Activated CD4-positive, alpha-beta memory T cell treated with anti-CD3 and anti-CD28 coated beads for 36 hours (primary cell): Measurements from ENCODE around the gene WRAP73. TPM values are rescaled to one million over a fixed set of nuclear protein-coding genes. Genes with fewer than 3 reads are reported as not detected.
A peak's percentile ranks its signal among the peaks of the same experiment; 100 is the strongest.

Experiments used
- CTCF ChIA-PET: fragments of 350-600 bp; sonication (Branson Sonifier 250); formaldehyde crosslinking; loops from one replicate; lab custom pipeline; 2021; ENCODE audit warnings: antibody characterized with exemption, inconsistent platforms; lab: Charles Lee
- POLR2A ChIA-PET: fragments of 350-600 bp; sonication (Branson Sonifier 250); formaldehyde crosslinking; loops from one replicate; lab custom pipeline; 2021; ENCODE audit warnings: antibody characterized with exemption; lab: Charles Lee
- DNase-seq: peaks from one replicate; pipeline ENCODE4 v3.0.0-alpha.2; 2020
- H3K27ac Mint-ChIP-seq: one replicate; pipeline ENCODE4 v1.8.0; 2021; ENCODE audit warnings: mixed read lengths
- H3K27me3 Mint-ChIP-seq: one replicate; pipeline ENCODE4 v1.8.0; 2021; ENCODE audit warnings: mixed read lengths
- H3K36me3 Mint-ChIP-seq: one replicate; pipeline ENCODE4 v1.8.0; 2021; ENCODE audit warnings: mixed read lengths
- H3K4me1 Mint-ChIP-seq: one replicate; pipeline ENCODE4 v1.8.0; 2021; ENCODE audit warnings: low read depth, mixed read lengths
- H3K4me3 Mint-ChIP-seq: one replicate; pipeline ENCODE4 v1.8.0; 2021; ENCODE audit warnings: mild to moderate bottlenecking, mixed read lengths
- H3K9me3 Mint-ChIP-seq: one replicate; pipeline ENCODE4 v1.8.0; 2021; ENCODE audit warnings: mixed read lengths
- intact Hi-C: fragments of 100-400 bp; cut with micrococcal nuclease; formaldehyde crosslinking; loops from one replicate; pipeline ENCODE4 v1.15.1; 2023
- total RNA-seq, 2 experiments: library from RNA; stranded (reverse); gene quantifications; one replicate each; pipeline ENCODE4 v1.2.3, GENCODE V29; 2021

WRAP73 gene, protein sequence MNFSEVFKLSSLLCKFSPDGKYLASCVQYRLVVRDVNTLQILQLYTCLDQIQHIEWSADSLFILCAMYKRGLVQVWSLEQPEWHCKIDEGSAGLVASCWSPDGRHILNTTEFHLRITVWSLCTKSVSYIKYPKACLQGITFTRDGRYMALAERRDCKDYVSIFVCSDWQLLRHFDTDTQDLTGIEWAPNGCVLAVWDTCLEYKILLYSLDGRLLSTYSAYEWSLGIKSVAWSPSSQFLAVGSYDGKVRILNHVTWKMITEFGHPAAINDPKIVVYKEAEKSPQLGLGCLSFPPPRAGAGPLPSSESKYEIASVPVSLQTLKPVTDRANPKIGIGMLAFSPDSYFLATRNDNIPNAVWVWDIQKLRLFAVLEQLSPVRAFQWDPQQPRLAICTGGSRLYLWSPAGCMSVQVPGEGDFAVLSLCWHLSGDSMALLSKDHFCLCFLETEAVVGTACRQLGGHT
- 10 to 100 TPM; 34.5 to 34.6 TPM for total RNA-seq

- H3K4me3 Mint-ChIP-seq = peak within 1 kb of the TSS; percentile 76
- intact Hi-C loops = loop anchor here (1.0 to 10.0 kb wide), 3 partner anchors 25 to 255 kb away; partner anchors contain the start of genes C1orf174 and LRRC47
- H3K9me3 Mint-ChIP-seq = no peaks in the 10 kb centered on the region
- POLR2A ChIA-PET = no interaction called here
- no peak within 1 kb of the TSS for H3K27ac Mint-ChIP-seq
- peaks cover 7% of the 10 kb centered on the region for H3K36me3 Mint-ChIP-seq
- CTCF ChIA-PET = interaction anchor here (0.7 to 1.6 kb wide), 7 partner anchors 28 to 197 kb away, joined by 3 to 4 read pairs (median 4); no protein-coding TSS in a partner anchor
- peak; percentile 95 for DNase-seq
- peaks cover 25% of the 10 kb centered on the region for H3K27me3 Mint-ChIP-seq
- peaks cover 23% of the 10 kb centered on the region for H3K4me1 Mint-ChIP-seq
Measured at GRCh38 chr1:3649342-3650247, at the start of gene WRAP73. WRAP73 (minus strand) TSS chr1:3650103; CDS start chr1:3649999, 104 bp downstream.

DNA sequence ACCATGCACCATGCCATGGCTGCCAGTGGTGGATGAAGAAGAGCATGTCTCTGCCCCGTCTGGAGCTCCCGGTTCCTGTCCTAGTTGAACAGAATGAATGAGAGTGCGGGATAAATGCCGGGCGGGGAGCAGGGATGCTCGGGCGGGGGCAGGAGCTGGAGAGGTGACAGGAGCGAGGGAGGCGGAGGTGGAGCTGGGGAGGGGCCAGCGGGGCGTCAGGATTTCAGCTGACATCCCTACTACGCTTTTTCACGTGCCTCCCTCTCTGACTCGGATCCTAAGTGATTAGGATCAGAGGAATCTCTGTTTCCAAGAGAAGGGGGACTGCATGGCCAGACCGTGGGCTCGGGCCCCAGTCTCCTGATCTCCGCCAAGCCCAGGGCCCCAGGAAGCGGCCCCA is 49.7 kb upstream of the WRAP73 start:
- DNase-seq = no peak
- peaks cover 8% of the 10 kb centered on the region for H3K4me1 Mint-ChIP-seq
- POLR2A ChIA-PET = no interaction called here
- H3K27me3 Mint-ChIP-seq = peaks cover 18% of the 10 kb centered on the region
- CTCF ChIA-PET = interaction anchor here (0.7 kb wide), 1 partner anchor 25 kb away, joined by 4 read pairs; no protein-coding TSS in a partner anchor
- no peak overlapping the region for H3K4me3 Mint-ChIP-seq
- intact Hi-C loops = no loop called here
- no peaks in the 10 kb centered on the region for H3K36me3 Mint-ChIP-seq
- no peak overlapping the region for H3K27ac Mint-ChIP-seq
- no peaks in the 10 kb centered on the region for H3K9me3 Mint-ChIP-seq

- peaks cover 4% of the 10 kb centered on the region for H3K4me1 Mint-ChIP-seq
- intact Hi-C loops = no loop called here
- peaks cover 18% of the 10 kb centered on the region for H3K27me3 Mint-ChIP-seq
- H3K9me3 Mint-ChIP-seq = no peaks in the 10 kb centered on the region
- DNase-seq = no peak
- H3K27ac Mint-ChIP-seq = no peak overlapping the region
- ChIA-PET CTCF (no interaction called here), POLR2A (no interaction called here)
- H3K4me3 Mint-ChIP-seq = no peak overlapping the region
- H3K36me3 Mint-ChIP-seq = no peaks in the 10 kb centered on the region
Measured at GRCh38 chr1:3698660-3699408, 48.9 kb upstream of the WRAP73 start.

- no peak for DNase-seq
- H3K27me3 Mint-ChIP-seq = peaks cover 18% of the 10 kb centered on the region
- H3K4me3 Mint-ChIP-seq = no peak overlapping the region
- no peaks in the 10 kb centered on the region for H3K9me3 Mint-ChIP-seq
- ChIA-PET POLR2A (no interaction called here), CTCF (no interaction called here)
- no peak overlapping the region for H3K27ac Mint-ChIP-seq
- peaks cover 4% of the 10 kb centered on the region for H3K4me1 Mint-ChIP-seq
- H3K36me3 Mint-ChIP-seq = no peaks in the 10 kb centered on the region
- intact Hi-C loops = no loop called here
Measured at GRCh38 chr1:3697810-3698209, 47.9 kb upstream of the WRAP73 start.

GRCh38 chr1:3697104-3697503 is 47.2 kb upstream of the WRAP73 start:
- POLR2A ChIA-PET = no interaction called here
- no peak for DNase-seq
- H3K27ac Mint-ChIP-seq = no peak overlapping the region
- H3K4me1 Mint-ChIP-seq = peaks cover 4% of the 10 kb centered on the region
- intact Hi-C loops = no loop called here
- no peak overlapping the region for H3K4me3 Mint-ChIP-seq
- H3K9me3 Mint-ChIP-seq = no peaks in the 10 kb centered on the region
- H3K27me3 Mint-ChIP-seq = peaks cover 18% of the 10 kb centered on the region
- no peaks in the 10 kb centered on the region for H3K36me3 Mint-ChIP-seq
- CTCF ChIA-PET = interaction anchor here (0.6 kb wide), 1 partner anchor 78 kb away, joined by 3 read pairs; no protein-coding TSS in a partner anchor

DNA sequence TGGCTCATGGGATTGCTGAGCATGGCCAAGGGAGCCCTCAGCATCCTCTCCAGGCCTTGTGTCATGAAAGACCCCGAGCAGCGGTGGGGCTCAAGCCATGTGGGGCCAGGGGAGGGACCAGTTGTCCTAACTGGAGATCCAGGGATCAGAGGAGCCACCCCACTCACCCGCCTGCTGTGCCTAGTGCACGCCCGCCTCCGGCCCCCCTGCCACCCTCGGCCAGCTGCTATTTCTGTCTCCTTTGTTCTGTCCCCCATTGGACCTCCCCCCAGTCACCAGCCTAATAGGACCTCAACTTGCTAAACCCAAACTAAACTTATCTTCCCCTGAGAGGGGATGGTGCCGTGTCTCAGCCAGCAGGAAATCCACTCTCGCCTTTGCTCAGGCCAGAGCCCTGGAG is 46.8 kb upstream of the WRAP73 start:
- Mint-ChIP-seq H3K27me3 (peaks cover 18% of the 10 kb centered on the region), H3K9me3 (no peaks in the 10 kb centered on the region), H3K36me3 (no peaks in the 10 kb centered on the region), H3K27ac (no peak overlapping the region), H3K4me3 (no peak overlapping the region), H3K4me1 (peaks cover 4% of the 10 kb centered on the region)
- intact Hi-C loops = no loop called here
- CTCF ChIA-PET = interaction anchor here (0.6 kb wide), 1 partner anchor 78 kb away, joined by 3 read pairs; no protein-coding TSS in a partner anchor
- no peak for DNase-seq
- POLR2A ChIA-PET = no interaction called here

DNA sequence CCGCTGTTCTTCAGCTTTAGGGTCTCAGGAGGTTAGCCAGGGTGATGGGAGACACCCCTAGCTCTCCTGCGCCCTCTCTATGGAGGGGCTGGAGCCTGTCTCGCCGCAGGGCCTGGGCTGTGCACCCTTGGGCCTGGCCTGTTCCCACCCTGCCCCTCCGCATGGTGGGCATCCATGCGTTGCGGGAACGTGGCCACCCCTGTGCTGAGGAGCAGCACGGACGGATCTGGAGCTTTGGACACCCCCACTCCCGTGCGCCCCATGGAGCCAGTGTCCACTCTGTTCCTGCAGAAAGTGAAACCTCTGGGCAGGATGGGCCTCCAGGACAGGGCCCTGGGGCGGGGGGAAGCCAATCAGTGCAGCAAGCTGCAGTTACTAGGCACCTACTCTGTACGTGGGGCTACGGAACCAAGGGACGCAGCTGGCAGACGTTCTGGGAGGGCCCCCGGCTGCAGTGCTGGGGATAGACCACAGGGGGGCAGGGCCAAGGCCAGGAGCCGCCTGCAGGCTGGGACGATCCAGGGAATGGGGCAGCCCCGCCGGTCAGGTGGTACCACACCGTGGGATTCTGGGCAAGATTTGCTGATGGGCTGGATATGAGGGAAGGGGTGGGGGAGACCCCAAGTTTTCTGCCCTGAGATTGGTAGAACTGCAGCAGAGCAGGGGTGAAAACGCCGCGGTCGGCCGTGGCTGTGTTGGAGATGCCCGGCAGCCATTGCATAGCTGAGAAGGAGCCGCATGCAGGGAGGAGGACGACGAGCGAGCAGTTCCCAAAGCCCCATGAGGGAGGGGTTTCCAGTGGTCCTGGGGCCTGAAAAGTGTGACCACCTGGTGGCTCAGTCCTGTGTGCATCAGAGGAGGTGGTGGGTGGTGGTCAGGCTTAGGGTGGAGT is 45.7 kb upstream of the WRAP73 start:
- H3K27me3 Mint-ChIP-seq = peaks cover 14% of the 10 kb centered on the region
- H3K4me1 Mint-ChIP-seq = peaks cover 4% of the 10 kb centered on the region
- peak overlapping the region; percentile 23 for H3K4me3 Mint-ChIP-seq
- no peaks in the 10 kb centered on the region for H3K9me3 Mint-ChIP-seq
- POLR2A ChIA-PET = no interaction called here
- CTCF ChIA-PET = interaction anchor here (0.6 to 1.5 kb wide), 6 partner anchors 10 to 32 kb away, joined by 3 to 5 read pairs (median 4); no protein-coding TSS in a partner anchor
- H3K36me3 Mint-ChIP-seq = no peaks in the 10 kb centered on the region
- peak; percentile 49 for DNase-seq
- intact Hi-C loops = no loop called here
- H3K27ac Mint-ChIP-seq = no peak overlapping the region

DNA sequence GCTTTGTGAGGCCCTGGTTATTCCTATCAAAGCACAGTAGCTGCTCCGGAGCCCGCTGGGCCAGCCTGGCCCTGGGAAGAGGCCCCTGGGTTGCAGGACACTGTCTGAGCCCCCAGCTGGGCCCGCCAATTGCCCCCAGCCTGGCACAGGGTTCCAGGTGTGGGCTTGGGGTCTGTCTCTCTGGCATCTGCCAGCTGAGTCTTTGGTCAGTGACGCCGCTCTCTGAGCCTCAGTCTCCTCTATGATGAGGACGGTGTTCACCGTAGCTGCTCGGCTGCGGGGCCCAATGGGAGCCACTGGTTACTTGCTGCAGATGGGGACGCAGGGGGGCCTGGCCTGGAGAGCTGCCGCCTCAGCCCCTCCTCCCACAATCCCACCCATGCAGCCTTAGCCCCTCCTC is 43.4 kb upstream of the WRAP73 start:
- no peaks in the 10 kb centered on the region for H3K36me3 Mint-ChIP-seq
- no peak for DNase-seq
- intact Hi-C loops = no loop called here
- POLR2A ChIA-PET = no interaction called here
- CTCF ChIA-PET = no interaction called here
- H3K4me3 Mint-ChIP-seq = no peak overlapping the region
- peaks cover 11% of the 10 kb centered on the region for H3K27me3 Mint-ChIP-seq
- H3K27ac Mint-ChIP-seq = no peak overlapping the region
- no peaks in the 10 kb centered on the region for H3K9me3 Mint-ChIP-seq
- peaks cover 4% of the 10 kb centered on the region for H3K4me1 Mint-ChIP-seq

GRCh38 chr1:3692598-3692997 is 42.7 kb upstream of the WRAP73 start:
- Mint-ChIP-seq H3K27ac (no peak overlapping the region), H3K9me3 (no peaks in the 10 kb centered on the region), H3K4me3 (no peak overlapping the region), H3K4me1 (peaks cover 4% of the 10 kb centered on the region), H3K36me3 (no peaks in the 10 kb centered on the region), H3K27me3 (peaks cover 11% of the 10 kb centered on the region)
- ChIA-PET CTCF (interaction anchor here (1.4 kb wide), 1 partner anchor 32 kb away, joined by 3 read pairs; no protein-coding TSS in a partner anchor), POLR2A (no interaction called here)
- intact Hi-C loops = no loop called here
- DNase-seq = no peak

- Mint-ChIP-seq H3K27ac (no peak overlapping the region), H3K27me3 (peaks cover 8% of the 10 kb centered on the region), H3K36me3 (no peaks in the 10 kb centered on the region), H3K4me3 (no peak overlapping the region), H3K4me1 (peaks cover 4% of the 10 kb centered on the region), H3K9me3 (no peaks in the 10 kb centered on the region)
- intact Hi-C loops = no loop called here
- POLR2A ChIA-PET = no interaction called here
- DNase-seq = no peak
- CTCF ChIA-PET = interaction anchor here (1.4 kb wide), 1 partner anchor 33 kb away, joined by 3 read pairs; no protein-coding TSS in a partner anchor
Measured at GRCh38 chr1:3691421-3692204, 41.7 kb upstream of the WRAP73 start.
